NCI-H2196 treated with DMSO at 0.1 percent for 48 hours (cell line): ENCODE data around the gene RPL27A.
A peak's percentile ranks its signal among the peaks of the same experiment; 100 is the strongest.

Experiments used
- DNase-seq: peaks from one replicate; lab custom pipeline; 2025; ENCODE audit not compliant: unreplicated experiment; lab: John Stamatoyannopoulos, UW

Gene RPL27A

DNA sequence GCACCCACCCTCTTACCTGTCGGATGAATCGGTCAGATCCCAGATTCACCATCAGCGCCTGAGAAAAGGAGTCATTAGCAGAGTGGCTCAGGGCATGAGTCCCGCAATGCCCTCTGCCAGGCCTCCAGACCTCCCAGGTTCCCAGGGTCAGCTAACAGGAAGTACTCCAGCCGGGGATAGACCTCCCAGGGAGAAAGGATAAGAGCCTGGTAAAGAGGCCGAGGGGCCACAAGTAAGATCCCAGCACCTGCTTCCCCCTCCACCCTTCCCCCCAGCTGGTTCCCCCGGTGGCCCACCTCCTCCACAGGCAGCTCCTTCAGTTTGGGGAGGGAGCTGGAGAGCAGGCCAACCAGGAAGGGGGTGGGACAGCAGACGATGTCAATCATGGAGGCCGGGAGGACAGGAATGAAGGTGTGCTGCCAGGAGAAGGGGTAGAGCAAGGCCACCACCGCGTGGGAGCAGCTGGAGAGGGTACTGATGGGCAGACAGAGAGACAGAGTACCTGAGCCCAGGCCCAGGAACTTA lies 16.4 kb downstream of the RPL27A start:
- DNase-seq = no peak

DNA sequence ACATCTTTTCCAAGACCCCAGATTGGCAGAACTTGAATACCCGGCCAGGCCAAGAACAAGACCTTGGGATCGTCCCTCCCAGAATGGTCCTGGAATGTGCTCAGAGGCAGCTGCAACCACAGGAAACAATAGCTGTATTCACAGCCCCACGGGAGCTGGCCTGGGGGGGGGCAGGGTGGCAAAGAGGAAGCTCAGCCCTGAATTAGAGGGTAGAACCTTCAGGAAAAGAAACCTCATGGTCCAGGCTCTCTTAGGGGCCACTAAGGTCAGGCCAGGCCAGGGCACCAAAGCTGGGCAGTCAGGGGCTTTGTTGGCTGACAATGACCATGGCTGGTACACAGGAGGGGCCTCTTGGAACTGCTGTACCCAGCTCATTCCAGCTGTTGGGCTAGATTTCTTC lies 17.3 kb downstream of the RPL27A start:
- peak; percentile 28 for DNase-seq

DNA sequence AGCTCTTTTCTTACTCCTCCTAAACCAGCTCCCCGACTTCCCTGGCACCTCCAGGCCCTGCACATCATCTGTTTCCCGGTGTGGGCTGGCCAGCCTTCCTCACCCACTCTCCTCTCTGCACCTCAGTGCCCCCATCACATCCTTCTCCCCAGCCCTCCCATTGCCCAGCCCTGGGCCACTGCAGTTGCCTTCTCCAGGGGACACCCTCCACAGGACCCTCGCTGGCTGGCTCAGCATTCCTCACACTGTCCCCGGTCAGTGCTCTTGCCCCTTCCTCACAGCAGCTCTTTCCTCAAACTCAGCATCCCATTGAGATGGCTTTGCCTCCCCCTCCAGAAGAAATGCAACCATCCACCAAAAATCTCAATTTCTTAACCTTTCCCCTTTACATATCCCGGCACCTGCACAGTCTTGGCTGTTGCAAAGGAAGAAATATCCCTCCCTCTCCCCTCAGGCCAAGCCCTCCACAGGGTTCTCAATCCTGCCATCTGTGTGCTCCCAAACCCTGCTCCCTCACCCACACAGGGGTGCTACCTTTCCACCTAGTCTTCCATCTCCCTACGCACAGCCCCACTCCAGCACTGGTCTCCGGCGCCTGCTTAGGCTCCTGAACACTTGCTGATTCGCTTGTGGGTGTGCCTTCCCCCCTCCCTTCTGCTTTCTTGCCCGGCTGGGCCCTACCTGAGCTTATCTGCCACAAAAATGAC lies 19.5 kb downstream of the RPL27A start:
- DNase-seq = no peak

DNA sequence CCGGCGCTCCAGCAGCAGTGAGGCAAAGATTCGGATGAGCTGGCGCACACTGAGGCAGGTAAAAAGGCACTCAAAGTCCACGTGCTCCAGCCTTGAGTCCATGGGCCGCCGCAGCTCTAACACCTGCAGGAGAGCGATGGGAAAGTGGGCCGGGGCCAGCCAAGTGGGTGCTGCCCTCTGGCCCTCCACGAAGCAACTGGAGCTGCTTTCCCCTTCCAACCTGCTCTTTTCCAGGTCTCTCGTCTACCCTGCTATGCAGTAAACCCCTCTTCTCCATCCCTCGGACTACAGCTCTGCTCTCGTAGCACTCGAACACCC lies 20.0 kb downstream of the RPL27A start:
- DNase-seq = no peak

DNA sequence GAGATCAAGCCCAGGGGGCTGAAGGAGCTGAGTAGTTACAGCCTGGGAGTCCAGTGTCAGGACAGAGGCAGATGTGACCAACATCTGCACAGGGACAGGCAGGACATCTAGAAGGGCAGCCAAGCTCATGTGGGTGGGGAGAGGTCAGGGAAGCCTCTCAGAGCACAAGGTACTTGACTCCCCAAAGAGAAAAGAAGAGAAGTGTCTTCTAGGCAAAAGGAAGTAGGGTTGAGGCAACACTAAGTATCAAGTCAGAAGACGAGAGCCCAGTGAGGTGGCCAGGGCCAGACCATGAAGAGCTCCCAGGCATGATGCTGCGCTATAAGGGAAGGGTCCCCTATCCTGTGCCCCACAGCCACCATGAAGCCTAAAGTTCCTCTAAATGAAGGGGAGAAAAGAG lies 21.5 kb downstream of the RPL27A start:
- DNase-seq = no peak

DNA sequence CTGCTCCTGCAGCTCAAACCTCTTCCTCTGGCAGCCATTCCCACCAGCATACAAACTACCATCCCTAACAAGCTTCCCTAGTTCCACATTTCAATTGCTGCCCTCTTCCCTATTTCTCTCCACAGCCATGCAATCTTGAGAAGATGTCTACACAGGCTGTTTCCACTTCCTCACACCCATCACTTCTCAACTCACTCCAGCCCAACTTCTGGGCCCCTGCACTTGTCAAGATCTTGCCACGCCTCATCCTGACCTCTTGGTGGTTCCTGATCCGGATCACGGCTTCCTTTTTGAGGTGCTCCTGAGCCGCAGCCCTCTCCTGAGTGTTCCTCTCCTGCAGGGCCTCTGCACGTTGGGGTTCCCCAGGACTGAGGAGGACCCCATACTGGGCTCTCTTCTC lies 22.6 kb downstream of the RPL27A start:
- DNase-seq = no peak

DNA sequence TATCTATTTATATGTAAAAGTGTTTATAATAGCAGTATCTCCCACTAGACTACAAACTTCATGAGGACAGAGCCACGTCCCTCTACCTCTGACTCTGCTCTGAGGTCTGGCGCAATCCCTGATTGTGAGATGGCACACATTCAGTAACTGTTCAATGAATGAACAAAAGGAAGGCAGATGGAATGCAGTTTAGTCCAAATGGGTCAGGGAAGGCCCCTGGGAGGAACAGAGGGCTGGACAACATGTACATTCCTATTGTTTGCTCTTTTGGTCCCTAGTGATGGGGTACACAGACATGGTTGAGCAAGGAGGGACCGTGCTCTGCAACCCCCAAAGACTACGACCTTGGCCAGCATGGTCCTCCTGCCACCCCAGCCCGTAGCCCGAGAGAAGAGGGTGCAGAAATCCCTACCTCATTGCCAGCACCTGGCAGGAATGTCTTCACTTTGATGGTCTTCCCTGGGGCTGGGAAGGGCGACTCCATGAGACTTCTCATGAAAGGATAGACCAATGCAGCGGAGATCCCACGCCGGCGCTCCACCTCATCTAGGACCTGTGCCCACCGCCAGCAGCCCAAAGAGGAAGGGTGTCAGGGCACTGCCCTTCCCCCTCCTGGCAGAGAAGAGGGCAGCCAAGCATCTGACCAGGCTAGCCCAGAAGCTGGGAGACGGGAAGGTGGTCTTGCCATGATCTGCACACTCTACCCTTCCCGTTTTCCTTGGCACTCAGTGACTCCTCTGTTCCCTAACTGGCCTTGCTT lies 24.3 kb downstream of the RPL27A start:
- DNase-seq = no peak

DNA sequence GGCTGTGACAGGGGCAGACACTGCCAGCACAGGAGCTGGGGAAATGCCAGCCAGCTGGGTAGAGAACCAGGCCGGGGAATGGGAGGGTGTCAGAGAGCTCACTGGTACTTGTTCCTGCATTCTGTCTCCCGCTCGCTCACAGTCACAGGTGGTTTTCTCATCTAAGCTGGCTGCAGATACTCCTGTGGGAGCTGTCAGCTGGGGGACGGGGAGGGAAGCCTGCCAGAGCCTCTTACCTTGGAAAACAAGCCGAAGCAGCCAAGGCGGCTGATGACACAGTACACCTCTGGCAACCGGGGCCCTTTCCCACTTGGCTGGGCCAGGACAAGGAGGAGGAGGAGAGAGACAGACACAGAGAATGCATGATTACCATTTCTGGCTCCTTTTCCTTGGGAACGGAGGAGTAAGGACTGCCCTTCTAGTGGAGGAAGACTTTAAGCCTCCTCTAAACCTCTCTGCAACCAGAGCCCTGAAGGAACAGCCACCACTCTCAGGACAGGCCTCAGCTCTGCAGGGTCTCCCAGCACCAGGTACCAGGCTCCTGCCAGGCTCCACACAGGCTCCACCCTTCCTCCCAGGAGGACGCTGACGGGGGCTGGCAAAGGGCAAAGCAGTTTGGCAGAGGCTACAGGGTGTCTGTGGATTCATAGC lies 25.1 kb downstream of the RPL27A start:
- peak; percentile 48 for DNase-seq

DNA sequence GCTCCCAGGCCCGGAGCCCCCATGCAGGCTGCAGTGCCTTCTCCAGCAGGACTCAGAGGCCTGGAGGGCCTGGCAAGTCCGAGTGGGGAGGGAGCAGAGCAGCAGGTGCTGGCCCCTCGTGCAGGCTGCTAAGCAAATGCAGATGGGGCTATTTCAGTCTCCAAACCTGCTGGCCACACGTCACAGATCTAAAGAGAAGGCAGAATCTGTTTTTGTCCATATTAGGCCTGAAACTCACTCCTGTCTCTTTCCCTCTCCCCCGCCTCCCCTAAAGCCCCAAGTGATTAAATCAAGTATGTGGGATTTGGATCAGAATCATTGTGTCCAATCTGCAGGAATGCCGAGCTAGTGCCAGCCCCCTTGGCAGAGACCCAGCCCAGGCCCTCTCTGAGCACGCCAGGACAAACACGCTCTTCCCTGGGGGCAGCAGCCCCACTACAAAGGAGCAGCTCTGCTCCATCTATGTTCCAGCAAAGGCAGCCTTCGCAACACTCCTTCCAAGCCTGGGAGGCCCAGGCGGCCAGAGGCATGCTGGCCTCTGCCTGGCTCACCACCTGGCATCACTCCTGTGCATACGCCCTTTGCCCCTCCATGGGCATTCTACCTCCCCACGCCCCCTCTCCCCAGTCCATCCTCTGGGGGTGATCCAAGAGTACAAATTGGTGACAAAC lies 26.5 kb downstream of the RPL27A start:
- DNase-seq = no peak

DNA sequence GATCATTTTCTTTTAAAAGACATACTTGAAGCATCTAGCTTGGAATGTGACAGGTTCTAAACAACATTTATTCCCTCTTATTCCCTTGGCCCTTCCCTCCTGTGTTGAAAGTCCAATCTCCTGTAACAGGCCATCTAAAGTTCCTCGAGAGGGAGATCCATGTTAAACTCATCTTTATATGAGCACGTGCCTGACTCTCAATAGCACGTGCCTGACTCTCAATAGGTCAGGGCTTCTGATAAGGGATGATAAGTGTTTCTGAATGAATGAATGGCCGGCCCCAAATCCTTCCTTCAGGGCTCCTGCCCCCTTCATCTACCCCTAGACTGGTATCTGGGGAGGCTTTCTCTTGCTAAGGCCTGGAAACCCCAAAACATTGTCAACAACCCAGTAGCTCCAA lies 27.2 kb downstream of the RPL27A start:
- no peak for DNase-seq

DNA sequence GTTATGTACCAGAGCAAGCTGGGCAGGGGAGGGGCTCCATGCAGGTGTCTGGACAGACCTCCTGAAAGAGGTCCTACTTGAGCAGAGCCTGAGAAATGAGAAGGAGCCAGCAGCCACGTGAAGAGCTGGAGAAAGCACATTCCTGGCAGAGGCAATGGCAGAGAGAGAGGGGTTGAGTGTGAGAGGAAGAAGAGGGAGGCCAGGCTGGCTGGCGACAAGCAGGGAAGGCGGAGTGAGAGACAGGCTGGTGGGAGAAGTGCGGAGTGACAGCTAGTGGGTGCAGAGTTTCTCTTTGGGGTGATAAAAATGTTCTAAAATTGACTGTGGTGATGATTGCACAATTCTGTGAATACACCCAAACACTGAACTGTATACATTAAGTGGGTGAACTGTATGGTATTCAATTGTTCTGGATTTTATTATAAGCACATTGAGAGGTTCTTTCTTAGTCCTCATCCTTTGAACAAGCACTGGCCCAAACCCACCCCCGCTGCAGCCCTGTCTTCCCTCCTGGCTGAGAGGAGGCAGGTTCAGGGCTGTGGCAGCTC lies 29.4 kb downstream of the RPL27A start:
- no peak for DNase-seq

DNA sequence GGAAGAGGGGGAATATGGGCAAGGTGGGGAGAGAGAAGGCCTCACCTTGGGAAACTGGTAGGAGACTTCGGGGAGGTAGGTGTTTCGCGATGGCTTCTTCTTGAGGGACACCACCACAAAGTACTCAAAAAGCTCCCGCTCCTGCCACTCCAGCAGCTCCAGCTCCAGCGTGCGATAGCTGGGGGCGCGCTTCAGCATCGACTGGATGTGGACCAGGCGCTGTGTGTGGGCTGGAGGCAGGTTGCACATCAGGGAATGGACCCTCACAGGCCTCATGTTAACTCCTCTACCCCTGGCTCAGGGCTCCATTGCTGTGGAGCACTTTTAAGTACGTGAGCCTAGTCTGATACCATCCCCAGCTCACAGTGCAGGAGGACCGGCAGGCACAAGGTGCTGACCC lies 29.9 kb downstream of the RPL27A start:
- no peak for DNase-seq

DNA sequence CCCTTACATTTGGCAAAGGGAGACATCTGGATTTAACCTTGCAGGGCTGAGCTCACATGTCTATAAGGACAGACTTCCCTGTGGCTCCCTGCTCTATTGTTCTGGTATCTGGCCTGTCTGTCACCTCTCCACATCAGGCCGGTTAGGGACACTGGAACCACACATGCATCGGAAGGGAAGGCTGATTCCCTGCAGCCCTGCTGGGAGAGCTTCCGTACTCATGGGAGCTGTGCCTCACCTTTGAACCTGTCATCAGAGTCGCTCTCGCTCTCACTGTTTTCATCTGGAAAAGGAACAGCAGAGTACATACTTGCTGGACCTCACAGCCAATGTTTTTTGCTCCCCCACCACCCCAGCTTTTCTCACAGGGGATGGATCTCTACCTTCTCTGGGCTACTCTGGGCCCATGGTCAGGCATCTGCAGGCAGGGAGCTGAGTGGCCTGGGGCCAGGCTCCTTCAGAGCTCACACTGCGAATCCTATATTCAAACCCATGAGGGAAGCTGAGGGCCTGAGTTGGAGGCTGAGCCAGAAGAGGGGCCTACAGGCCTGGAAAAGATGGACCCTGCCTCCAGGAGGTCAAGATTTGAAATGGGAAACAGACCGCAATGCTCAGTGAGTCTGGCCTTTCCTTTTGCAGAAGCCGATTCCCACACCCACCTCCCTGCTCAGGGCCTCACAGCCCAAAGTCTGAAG lies 31.3 kb downstream of the RPL27A start:
- DNase-seq = no peak

DNA sequence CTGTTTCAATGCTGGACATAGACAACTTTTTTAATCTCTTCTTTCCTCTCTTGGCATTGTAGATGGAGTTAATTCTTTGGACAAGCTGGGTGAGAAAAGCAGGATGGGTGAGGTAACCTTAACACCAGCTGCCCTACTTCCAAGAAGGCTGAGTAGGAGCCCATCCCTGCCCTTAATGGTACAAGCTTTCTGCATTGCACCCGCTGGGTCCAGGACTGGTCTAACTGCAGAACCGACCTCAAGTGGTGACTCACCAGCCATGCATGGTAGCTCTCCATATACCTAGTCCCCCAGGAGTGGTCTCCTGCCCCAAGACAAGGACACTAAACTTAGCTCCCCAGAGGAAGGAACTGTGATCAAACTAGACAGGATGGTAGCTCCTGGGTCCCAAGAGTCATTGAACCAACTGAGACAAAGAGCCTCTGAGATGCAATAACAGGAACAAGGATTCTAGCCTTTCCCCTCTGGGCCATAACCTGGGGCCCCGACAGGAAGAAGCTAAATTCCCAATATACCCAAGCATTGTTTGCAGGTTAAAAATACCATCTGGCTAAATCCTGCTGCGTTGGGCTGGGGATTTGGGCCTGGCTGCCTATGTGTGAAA lies 32.1 kb downstream of the RPL27A start:
- DNase-seq = no peak

DNA sequence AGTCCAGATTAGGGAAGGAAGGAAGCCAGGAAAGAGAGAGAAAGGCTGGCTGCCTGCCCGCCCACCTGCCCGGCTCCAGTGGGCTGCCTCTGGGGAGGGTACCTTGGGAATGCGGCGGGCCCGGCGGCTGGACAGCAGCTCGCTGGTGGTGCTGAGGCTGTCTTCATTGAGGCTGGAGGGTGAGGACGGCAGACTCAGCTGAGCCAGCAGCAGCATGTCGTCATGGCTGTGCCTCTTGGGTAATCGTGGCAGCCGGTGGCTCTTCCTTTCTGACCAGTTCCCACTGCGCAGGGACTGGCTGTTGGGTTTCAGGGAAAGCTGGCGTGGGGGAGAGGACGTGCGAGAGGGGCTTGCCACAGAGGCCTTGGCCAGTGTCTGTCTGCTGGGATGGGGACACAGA lies 32.9 kb downstream of the RPL27A start:
- DNase-seq = no peak

DNA sequence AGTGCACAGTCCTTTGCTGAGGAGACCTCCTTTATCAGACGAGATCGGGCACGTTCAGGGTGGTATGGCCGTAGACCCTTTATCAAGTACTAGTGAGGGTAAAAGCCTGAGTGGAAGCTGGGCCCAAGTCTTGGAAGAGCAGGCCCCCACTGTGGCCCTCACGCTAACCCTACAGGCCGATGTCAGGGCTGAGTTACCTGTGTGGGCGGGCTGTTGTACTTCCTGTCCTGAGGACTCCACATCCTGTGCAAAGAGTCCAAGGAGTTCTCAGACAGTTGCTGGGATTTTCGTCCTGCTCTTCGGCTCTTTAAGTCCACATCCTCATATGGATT lies 34.9 kb downstream of the RPL27A start:
- DNase-seq = no peak

DNA sequence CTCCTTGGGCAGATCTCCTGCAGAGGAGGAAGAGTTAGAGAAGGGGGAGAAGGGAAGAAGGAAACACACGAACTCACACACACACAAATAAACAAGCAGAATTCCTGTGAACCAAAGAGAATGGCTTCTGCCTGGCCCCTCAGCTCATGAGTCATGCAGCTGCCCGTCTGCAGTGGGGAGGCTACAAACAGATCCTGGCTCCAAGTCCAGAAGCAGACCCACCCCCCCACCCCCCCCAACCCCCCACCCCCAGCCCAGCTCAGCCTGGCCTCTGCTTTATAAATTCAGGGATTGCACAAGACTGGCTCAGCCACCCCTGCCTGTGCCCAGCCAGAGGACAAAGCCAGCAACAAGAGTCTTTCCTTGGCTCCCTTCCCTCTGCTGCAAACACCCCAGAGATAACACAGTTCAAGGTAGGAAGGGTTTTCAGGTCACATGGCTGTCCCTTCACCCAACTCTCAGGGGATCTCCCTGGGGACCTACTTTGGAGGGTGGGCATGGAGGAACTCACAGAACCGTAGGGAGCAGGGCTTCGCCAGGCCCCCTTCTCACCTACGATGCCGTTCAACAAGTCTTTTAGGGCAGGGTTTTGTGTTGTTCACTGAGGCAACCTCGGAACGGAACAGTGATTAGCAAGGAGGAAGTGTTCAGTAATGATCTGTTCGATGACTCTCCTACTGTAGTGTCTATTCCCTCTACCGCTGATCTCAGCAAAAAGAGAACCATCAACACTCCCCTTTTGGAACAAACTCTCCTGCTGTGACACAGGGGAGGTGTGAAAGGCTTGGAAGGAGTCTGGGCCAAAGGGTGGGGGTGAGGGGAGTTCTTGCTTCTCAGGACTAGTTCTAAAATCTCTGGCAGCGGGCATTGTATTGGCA lies 35.5 kb downstream of the RPL27A start:
- no peak for DNase-seq

DNA sequence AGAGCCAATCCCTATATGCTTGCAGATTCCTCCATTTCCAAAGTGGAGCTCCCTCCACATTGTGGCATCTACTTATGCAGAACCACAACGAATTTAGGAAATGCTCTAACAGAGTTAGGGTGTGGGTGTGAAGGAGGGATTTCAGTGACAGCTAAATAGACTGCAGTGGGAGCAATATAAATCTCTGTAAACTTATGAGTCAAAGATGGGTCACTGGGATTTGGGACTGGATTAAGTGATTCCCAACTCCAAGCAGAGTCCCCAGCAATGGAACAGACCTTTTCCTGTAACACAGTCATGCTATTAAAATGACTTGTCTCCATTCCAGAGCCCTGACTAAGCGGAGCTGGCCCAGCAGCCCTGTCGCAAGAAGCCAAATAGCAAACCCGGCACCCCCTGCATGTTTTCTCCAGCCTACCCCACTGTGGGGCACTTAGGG lies 36.6 kb downstream of the RPL27A start:
- no peak for DNase-seq

DNA sequence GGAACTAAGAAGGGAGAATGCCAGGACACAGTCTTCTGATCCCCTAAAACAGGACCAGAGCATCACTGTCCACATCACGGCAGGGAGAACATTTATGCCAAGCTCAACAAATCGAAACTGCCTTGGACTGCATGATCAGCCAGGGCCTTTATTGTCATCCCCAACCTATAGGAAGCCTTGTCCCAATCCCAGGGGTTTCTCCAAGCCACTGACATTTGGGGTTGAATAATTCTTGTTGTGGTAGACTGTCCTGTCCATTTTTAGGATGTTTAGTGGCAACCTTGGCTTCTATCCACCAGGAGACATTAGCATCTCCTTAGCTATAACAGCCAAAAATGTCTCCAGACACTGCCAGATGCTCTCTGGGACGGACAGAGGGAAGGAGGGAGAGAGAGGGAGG lies 37.1 kb downstream of the RPL27A start:
- DNase-seq = no peak
